Testis (tissue), 2 donors: ENCODE measurements around the gene LYRM4.

Experiments used
- POLR2A ChIP-seq: fragments of 450-650 bp; IDR thresholded peaks from one replicate; pipeline ENCODE4 v1.6.1; 2017; ENCODE audit warnings: antibody characterized with exemption, mild to moderate bottlenecking, moderate library complexity
- TF ChIP-seq, protein P1 (sequence below), 3 experiments: fragments of 450-650 bp in 2 of 3; fragments of 200-600 bp in 1 of 3; sonication (generic) in 1 of 3; IDR thresholded peaks; one replicate each; pipeline ENCODE4 v1.5.1; 2016 to 2019; ENCODE audit warnings: antibody characterized with exemption in 3 of 3, mild to moderate bottlenecking in 2 of 3, moderate library complexity in 1 of 3

DNA sequence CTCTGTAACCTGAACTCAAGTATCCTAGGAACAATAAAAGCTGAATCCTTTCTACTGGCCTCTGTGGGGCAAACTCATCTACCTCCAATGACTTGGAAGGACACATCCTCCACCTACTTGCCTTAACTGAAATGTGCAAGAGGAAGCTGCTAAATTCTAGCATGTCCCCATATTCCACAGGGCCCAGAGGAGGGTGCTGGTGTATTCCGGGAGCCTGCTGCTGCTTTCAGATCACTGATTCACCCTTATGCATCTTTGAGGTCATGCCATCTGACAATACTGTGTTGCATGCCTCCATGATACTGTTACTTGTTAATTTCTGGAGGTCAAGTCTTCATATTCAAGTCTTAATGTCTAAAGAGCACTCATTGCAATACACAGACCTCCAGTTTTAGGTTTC lies 40.3 kb downstream of the LYRM4 start:
- TF ChIP-seq, protein P1, sequence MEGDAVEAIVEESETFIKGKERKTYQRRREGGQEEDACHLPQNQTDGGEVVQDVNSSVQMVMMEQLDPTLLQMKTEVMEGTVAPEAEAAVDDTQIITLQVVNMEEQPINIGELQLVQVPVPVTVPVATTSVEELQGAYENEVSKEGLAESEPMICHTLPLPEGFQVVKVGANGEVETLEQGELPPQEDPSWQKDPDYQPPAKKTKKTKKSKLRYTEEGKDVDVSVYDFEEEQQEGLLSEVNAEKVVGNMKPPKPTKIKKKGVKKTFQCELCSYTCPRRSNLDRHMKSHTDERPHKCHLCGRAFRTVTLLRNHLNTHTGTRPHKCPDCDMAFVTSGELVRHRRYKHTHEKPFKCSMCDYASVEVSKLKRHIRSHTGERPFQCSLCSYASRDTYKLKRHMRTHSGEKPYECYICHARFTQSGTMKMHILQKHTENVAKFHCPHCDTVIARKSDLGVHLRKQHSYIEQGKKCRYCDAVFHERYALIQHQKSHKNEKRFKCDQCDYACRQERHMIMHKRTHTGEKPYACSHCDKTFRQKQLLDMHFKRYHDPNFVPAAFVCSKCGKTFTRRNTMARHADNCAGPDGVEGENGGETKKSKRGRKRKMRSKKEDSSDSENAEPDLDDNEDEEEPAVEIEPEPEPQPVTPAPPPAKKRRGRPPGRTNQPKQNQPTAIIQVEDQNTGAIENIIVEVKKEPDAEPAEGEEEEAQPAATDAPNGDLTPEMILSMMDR (IDR thresholded peaks at IDR 0.05), result no peak
- TF ChIP-seq POLR2A, result no peak
